Stimulated activated CD4-positive, alpha-beta T cell treated with anti-CD3 and anti-CD28 coated beads, Interleukin-15, amount 100 ng/mL, for 1 hour (primary cell): ENCODE measurements around the gene MCHR1.

Experiments used
- DNase-seq, 2 donors: peaks; one replicate each; pipeline ENCODE4 v3.0.0-alpha.2; 2020; ENCODE audit warnings: low read depth in 1 of 2, low spot score in 1 of 2

MCHR1 gene

GRCh38 chr22:40723396-40723933 lies 44.2 kb downstream of the MCHR1 start:
- no peak for DNase-seq

GRCh38 chr22:40726514-40726913 lies 47.2 kb downstream of the MCHR1 start:
- DNase-seq = no peak

GRCh38 chr22:40727070-40727963 lies 48.0 kb downstream of the MCHR1 start:
- no peak for DNase-seq

GRCh38 chr22:40727964-40728615 lies 48.8 kb downstream of the MCHR1 start:
- no peak for DNase-seq

- peak; percentile 29 to 32 for DNase-seq
These were observed 49.5 kb downstream of the MCHR1 start for GRCh38 chr22:40728731-40729189.

GRCh38 chr22:40729284-40729683 lies 50.0 kb downstream of the MCHR1 start:
- DNase-seq = no peak
